HAP-1 (cell line): ENCODE results near the gene WWOX.

ENCODE experiments used
- DNase-seq, 2 experiments: peaks; one replicate each; pipeline ENCODE4 v3.0.0-alpha.2; 2016 to 2020; ENCODE audit warnings: low spot score in 2 of 2
- H3K27me3 ChIP-seq: fragments of 250-450 bp; sonication (Bioruptor Pico); 2 replicates; pipeline ENCODE4 v1.5.1; 2020; ENCODE audit warnings: low read depth, mild to moderate bottlenecking, moderate library complexity
- H3K36me3 ChIP-seq: fragments of 250-450 bp; sonication (Bioruptor Pico); replicated peaks from 2 replicates; pipeline ENCODE4 v1.5.1; 2020; ENCODE audit warnings: mild to moderate bottlenecking
- H3K4me1 ChIP-seq: fragments of 250-450 bp; sonication (Bioruptor Pico); 2 replicates; pipeline ENCODE4 v1.5.1; 2020; ENCODE audit warnings: mild to moderate bottlenecking
- H3K4me3 ChIP-seq: fragments of 250-450 bp; sonication (Bioruptor Pico); 2 replicates; pipeline ENCODE4 v1.5.1; 2020; ENCODE audit warnings: mild to moderate bottlenecking, moderate library complexity
- H3K9me3 ChIP-seq: fragments of 250-450 bp; sonication (Bioruptor Pico); 2 replicates; pipeline ENCODE4 v1.5.1; 2020; ENCODE audit warnings: mild to moderate bottlenecking, moderate library complexity
- in situ Hi-C: fragments of 300-500 bp; cut with MboI; formaldehyde crosslinking; loops from 3 replicates; pipeline ENCODE4 v1.14.3; 2020; ENCODE audit warnings: low sequenced_read_pairs, inconsistent platforms, mixed read lengths

The WWOX gene

DNA sequence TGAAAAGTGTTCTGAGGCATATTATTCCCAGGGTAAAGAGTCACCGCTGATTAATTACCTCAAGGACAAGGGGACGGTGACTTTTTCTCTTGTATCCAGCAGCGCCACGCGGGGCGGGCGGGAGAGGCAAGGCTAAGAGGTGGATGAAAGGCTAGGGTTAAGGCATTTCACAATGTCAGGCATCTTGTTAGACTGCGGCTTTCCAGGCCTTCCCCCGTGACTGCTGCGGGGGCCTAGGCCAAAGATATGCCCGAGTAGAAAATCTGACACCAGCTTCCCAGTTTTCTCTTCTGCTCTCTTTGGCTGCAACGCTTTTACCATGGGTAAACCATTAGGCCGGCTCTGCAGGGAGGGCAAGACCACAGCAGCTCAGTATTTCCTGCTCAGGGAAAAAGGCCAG lies 802.9 kb downstream of the WWOX start:
- H3K27me3 ChIP-seq: no peaks in the 10 kb centered on the region
- H3K4me1 ChIP-seq: no peaks in the 10 kb centered on the region
- H3K9me3 ChIP-seq: no peaks in the 10 kb centered on the region
- no peak overlapping the region for H3K4me3 ChIP-seq
- H3K36me3 ChIP-seq: no peaks in the 10 kb centered on the region
- no peak for DNase-seq
- in situ Hi-C loops: no loop called here

DNA sequence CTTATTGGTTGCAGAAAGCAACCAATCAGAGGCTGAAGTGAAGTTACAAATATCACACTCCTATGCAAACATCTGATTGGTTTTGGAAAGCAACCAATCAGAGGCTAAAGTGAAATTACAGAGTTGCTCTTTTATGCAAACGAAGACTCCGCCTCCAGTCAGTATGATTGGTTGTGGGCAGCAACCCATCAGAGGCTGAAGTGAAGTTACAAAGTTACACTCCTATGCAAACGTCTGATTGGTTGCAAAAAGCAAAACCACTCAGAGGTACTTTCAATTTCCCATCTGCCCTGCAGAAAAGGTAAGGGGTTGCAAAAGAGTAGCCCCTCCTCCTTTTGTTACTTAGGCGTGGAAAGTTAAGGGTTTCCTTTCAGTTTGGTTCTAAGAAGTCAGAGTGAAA lies 803.8 kb downstream of the WWOX start:
- in situ Hi-C loops: no loop called here
- Histone ChIP-seq H3K4me1 (no peaks in the 10 kb centered on the region), H3K36me3 (no peaks in the 10 kb centered on the region), H3K4me3 (no peak overlapping the region), H3K9me3 (no peaks in the 10 kb centered on the region), H3K27me3 (no peaks in the 10 kb centered on the region)
- no peak for DNase-seq

DNA sequence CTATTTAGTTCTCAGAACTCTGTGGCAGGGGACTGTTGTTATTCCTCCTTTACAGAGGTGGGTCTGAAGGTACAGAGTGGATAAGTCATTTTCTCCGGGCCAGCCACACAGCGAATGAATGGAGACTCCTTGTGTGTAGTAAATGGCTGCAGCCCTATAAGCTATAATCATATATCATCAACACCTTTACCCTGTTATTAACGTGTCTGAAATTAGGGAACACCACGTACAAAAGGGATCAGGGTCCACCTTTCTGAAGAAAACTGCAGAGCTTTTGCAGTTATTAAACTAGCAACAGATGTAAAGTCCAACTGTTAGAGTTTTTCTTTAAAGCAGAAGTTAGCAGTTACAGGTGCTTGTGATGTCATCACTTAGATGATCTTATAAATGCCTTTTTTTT lies 804.4 kb downstream of the WWOX start:
- H3K4me1 ChIP-seq: no peaks in the 10 kb centered on the region
- H3K36me3 ChIP-seq: no peaks in the 10 kb centered on the region
- DNase-seq: no peak
- no peaks in the 10 kb centered on the region for H3K27me3 ChIP-seq
- in situ Hi-C loops: no loop called here
- H3K9me3 ChIP-seq: no peaks in the 10 kb centered on the region
- H3K4me3 ChIP-seq: no peak overlapping the region

GRCh38 chr16:78906135-78906534 lies 806.7 kb downstream of the WWOX start:
- DNase-seq: no peak
- Histone ChIP-seq H3K36me3 (no peaks in the 10 kb centered on the region), H3K9me3 (no peaks in the 10 kb centered on the region), H3K27me3 (no peaks in the 10 kb centered on the region), H3K4me3 (no peak overlapping the region), H3K4me1 (no peaks in the 10 kb centered on the region)
- in situ Hi-C loops: no loop called here

- Histone ChIP-seq H3K4me1 (no peaks in the 10 kb centered on the region), H3K36me3 (no peaks in the 10 kb centered on the region), H3K9me3 (no peaks in the 10 kb centered on the region), H3K4me3 (no peak overlapping the region), H3K27me3 (no peaks in the 10 kb centered on the region)
- DNase-seq: no peak
- in situ Hi-C loops: no loop called here
These were observed 809.8 kb downstream of the WWOX start for GRCh38 chr16:78909226-78909625.

DNA sequence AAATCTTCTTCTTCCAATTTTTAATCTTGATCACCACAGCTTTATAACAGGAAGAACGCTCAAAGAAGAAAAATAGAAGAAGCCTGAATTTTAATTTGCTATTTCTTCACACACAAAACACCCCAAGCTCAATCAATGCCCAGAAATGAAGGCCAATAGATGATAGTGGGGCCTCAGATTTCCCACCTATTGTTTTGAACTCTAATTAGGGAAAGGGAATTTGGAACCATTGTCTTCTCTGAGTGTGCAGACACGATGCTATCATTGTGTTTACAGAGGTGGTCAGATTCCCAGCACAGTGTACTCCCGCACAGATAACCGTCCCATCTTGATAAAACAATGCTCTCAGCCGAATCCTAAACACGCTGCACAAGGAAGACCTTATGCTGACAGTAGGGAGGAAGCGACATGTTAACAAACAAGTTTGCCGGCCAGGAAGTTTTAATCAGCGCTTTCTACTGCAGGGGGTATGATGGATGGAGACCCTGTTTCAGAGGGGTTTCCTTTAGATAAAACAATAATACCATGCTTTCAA lies 816.4 kb downstream of the WWOX start:
- no peaks in the 10 kb centered on the region for H3K4me1 ChIP-seq
- no peaks in the 10 kb centered on the region for H3K9me3 ChIP-seq
- H3K36me3 ChIP-seq: no peaks in the 10 kb centered on the region
- H3K27me3 ChIP-seq: no peaks in the 10 kb centered on the region
- no peak for DNase-seq
- no peak overlapping the region for H3K4me3 ChIP-seq
- in situ Hi-C loops: no loop called here

GRCh38 chr16:78916928-78917545 lies 817.6 kb downstream of the WWOX start:
- Histone ChIP-seq H3K36me3 (no peaks in the 10 kb centered on the region), H3K9me3 (no peaks in the 10 kb centered on the region), H3K27me3 (no peaks in the 10 kb centered on the region), H3K4me3 (no peak overlapping the region), H3K4me1 (no peaks in the 10 kb centered on the region)
- in situ Hi-C loops: no loop called here
- no peak for DNase-seq

GRCh38 chr16:78918805-78919305 lies 819.4 kb downstream of the WWOX start:
- Histone ChIP-seq H3K4me3 (no peak overlapping the region), H3K9me3 (no peaks in the 10 kb centered on the region), H3K27me3 (no peaks in the 10 kb centered on the region), H3K36me3 (no peaks in the 10 kb centered on the region), H3K4me1 (no peaks in the 10 kb centered on the region)
- DNase-seq: no peak
- in situ Hi-C loops: no loop called here

- Histone ChIP-seq H3K9me3 (no peaks in the 10 kb centered on the region), H3K36me3 (no peaks in the 10 kb centered on the region), H3K27me3 (no peaks in the 10 kb centered on the region), H3K4me1 (no peaks in the 10 kb centered on the region), H3K4me3 (no peak overlapping the region)
- in situ Hi-C loops: no loop called here
- no peak for DNase-seq
These were observed 820.4 kb downstream of the WWOX start for GRCh38 chr16:78919852-78920251.

GRCh38 chr16:78920621-78921020 lies 821.2 kb downstream of the WWOX start:
- H3K36me3 ChIP-seq: no peaks in the 10 kb centered on the region
- no peak overlapping the region for H3K4me3 ChIP-seq
- in situ Hi-C loops: no loop called here
- DNase-seq: no peak
- no peaks in the 10 kb centered on the region for H3K9me3 ChIP-seq
- H3K27me3 ChIP-seq: no peaks in the 10 kb centered on the region
- H3K4me1 ChIP-seq: no peaks in the 10 kb centered on the region

DNA sequence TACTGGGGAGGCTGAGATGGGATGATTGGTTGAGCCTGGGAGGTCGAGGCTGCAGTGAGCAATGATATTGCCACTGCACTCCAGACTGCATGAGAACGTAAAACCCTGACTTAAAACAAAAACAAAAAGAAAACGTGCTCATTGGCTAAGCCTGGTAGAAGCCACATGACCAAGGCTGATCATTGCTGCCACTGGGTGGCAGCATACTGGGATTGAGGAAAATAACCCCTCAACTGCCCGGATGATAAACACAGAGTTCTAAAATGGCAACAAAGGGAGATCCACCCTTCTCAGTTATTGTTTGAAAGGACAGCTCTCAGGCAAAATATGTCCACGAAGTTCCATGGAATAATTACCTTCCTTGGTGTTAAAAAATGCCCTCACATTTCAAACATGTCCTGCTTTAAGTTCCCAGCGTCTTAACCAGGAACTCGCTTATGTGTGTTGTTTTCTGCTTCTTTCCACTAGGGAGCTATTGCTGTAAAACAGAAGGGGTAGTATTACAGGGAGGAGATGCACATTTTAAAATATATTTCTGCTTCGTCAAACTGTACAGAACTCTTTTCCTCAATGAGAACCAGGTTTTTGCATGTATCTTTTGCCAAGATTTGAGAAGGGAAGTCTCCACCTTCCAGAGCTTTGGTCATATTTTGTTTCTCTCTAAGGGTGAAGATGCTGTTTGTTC lies 825.8 kb downstream of the WWOX start:
- in situ Hi-C loops: no loop called here
- DNase-seq: peak in 1 of 2 experiments; percentile 10

GRCh38 chr16:78926723-78927210 lies 827.3 kb downstream of the WWOX start:
- Histone ChIP-seq H3K4me3 (no peak overlapping the region), H3K9me3 (no peaks in the 10 kb centered on the region), H3K27me3 (no peaks in the 10 kb centered on the region), H3K36me3 (no peaks in the 10 kb centered on the region), H3K4me1 (no peaks in the 10 kb centered on the region)
- DNase-seq: no peak
- in situ Hi-C loops: no loop called here

More for the DNA sequence above, 825.8 kb downstream of the WWOX start:
- Histone ChIP-seq H3K4me3 (no peak overlapping the region), H3K9me3 (no peaks in the 10 kb centered on the region), H3K27me3 (no peaks in the 10 kb centered on the region), H3K36me3 (no peaks in the 10 kb centered on the region), H3K4me1 (no peaks in the 10 kb centered on the region)

GRCh38 chr16:78927766-78928165 lies 828.3 kb downstream of the WWOX start:
- in situ Hi-C loops: no loop called here
- Histone ChIP-seq H3K36me3 (no peaks in the 10 kb centered on the region), H3K4me1 (no peaks in the 10 kb centered on the region), H3K4me3 (no peak overlapping the region), H3K27me3 (no peaks in the 10 kb centered on the region), H3K9me3 (no peaks in the 10 kb centered on the region)
- no peak for DNase-seq

DNA sequence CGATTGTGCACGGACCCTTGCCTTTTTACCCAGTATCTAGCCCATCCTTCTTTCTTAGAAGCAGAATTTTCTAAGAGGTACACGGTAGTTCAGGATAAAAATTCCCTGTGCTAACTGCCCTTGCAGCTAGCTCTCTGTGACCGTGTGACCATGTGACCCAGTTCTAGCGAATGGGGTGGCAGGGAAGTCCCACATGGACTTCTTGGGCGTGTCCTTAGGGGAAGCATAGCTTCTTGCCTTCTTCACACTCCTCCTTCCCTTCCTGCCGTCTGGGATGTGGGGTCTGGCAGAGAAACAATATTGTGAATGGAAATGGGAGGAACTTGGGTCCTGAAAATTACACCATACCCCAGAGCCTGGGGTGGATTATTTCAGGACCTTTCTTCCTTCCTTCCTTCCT lies 830.4 kb downstream of the WWOX start:
- no peak overlapping the region for H3K4me3 ChIP-seq
- H3K4me1 ChIP-seq: no peaks in the 10 kb centered on the region
- no peak for DNase-seq
- H3K36me3 ChIP-seq: no peaks in the 10 kb centered on the region
- no peaks in the 10 kb centered on the region for H3K9me3 ChIP-seq
- H3K27me3 ChIP-seq: no peaks in the 10 kb centered on the region
- in situ Hi-C loops: no loop called here
